Tibial nerve (tissue), 4 donors: Measurements from ENCODE around the gene DDX59. TPM values are rescaled to one million over a fixed set of nuclear protein-coding genes. Genes with fewer than 3 reads are reported as not detected.

Source experiments
- DNase-seq, 2 donors: peaks; one replicate each; pipeline ENCODE4 v3.0.0-alpha.2; 2019; ENCODE audit warnings: low spot score in 2 of 2
- H3K27ac ChIP-seq, 4 donors: fragments of 200-600 bp; sonication (generic) in 3 of 4; one replicate each; pipeline ENCODE4 v1.5.1; 2017 to 2019; ENCODE audit warnings: mild to moderate bottlenecking in 1 of 4
- H3K27me3 ChIP-seq, 2 donors: fragments of 200-600 bp; sonication (generic) in 1 of 2; one replicate each; pipeline versions ENCODE4 v1.5.1 to v1.6.0; 2017 to 2019
- H3K36me3 ChIP-seq, 3 donors: fragments of 200-600 bp; sonication (generic); one replicate each; pipeline ENCODE4 v1.5.1; 2018 to 2019
- H3K4me1 ChIP-seq, 4 donors: fragments of 200-600 bp; sonication (generic) in 3 of 4; one replicate each; pipeline ENCODE4 v1.5.1; 2017 to 2019
- H3K4me3 ChIP-seq, 4 donors: fragments of 200-600 bp; sonication (generic) in 3 of 4; one replicate each; pipeline ENCODE4 v1.5.1; 2017 to 2019; ENCODE audit warnings: mild to moderate bottlenecking in 1 of 4, moderate library complexity in 1 of 4
- H3K9me3 ChIP-seq, 4 donors: fragments of 200-600 bp; sonication (generic) in 3 of 4; one replicate each; pipeline ENCODE4 v1.5.1; 2017 to 2019
- CTCF ChIP-seq, 5 experiments: fragments of 200-600 bp in 3 of 5; fragments of 450-650 bp in 2 of 5; sonication (generic) in 3 of 5; IDR thresholded peaks; one replicate each; pipeline ENCODE4 v1.5.1; 2016 to 2019; ENCODE audit warnings: antibody characterized with exemption in 5 of 5, mild to moderate bottlenecking in 3 of 5, moderate library complexity in 2 of 5
- EP300 ChIP-seq, 2 donors: sonication (generic); formaldehyde crosslinking; IDR thresholded peaks; one replicate each; pipeline ENCODE4 v1.6.1; 2017; ENCODE audit warnings: antibody characterized with exemption in 2 of 2, mild to moderate bottlenecking in 1 of 2
- POLR2A ChIP-seq, 2 donors: fragments of 450-650 bp; IDR thresholded peaks; one replicate each; pipeline ENCODE4 v1.6.1; 2017; ENCODE audit warnings: antibody characterized with exemption in 2 of 2, mild to moderate bottlenecking in 2 of 2, moderate library complexity in 2 of 2
- WGBS, 2 donors: methylation state at CpG; one replicate each; pipeline ENCODE4 v1.1.5; 2018; 5-methylcytosine and 5-hydroxymethylcytosine counted together
- total RNA-seq, 4 donors: library from RNA; depleted of rRNA; stranded (reverse); fragments of >200 nt; gene quantifications; one replicate each; pipeline ENCODE4 v1.1.0, GENCODE V29; 2016

DDX59 gene
- total RNA-seq, 4 donors from 2014 or later: 11.4 to 31.5 (median 18.5) TPM

GRCh38 chr1:200610846-200611245, 58.9 kb downstream of the DDX59 start:
- DNase-seq: no peak
- Histone ChIP-seq H3K27ac (no peak overlapping the region), H3K36me3 (no peaks in the 10 kb centered on the region), H3K4me1 (no peaks in the 10 kb centered on the region), H3K9me3 (no peaks in the 10 kb centered on the region), H3K27me3 (no peaks in the 10 kb centered on the region), H3K4me3 (no peak overlapping the region)
- 54 to 55% methylated on average over 2 of the region's 2 CpGs for WGBS, 2 donors
- TF ChIP-seq EP300 (IDR thresholded peaks at IDR 0.05) (no peak), POLR2A (IDR thresholded peaks at IDR 0.05) (no peak), CTCF (IDR thresholded peaks at IDR 0.05) (no peak)

GRCh38 chr1:200602632-200603031, 67.1 kb downstream of the DDX59 start:
- no peaks in the 10 kb centered on the region for H3K36me3 ChIP-seq
- H3K9me3 ChIP-seq: no peaks in the 10 kb centered on the region
- no peaks in the 10 kb centered on the region for H3K27me3 ChIP-seq
- 91 to 94% methylated on average over 1 of the region's 1 CpG for WGBS, 2 donors
- no peaks in the 10 kb centered on the region for H3K4me1 ChIP-seq
- DNase-seq: no peak
- no peak overlapping the region for H3K4me3 ChIP-seq
- no peak overlapping the region for H3K27ac ChIP-seq
- TF ChIP-seq POLR2A (IDR thresholded peaks at IDR 0.05) (no peak), EP300 (IDR thresholded peaks at IDR 0.05) (no peak), CTCF (IDR thresholded peaks at IDR 0.05) (no peak)

Other genes with a start within 250 kb of the DDX59 start
- under 1 TPM in 2 of 4 donors, not detected in 2; 0.20 to 0.30 TPM for gene KIF14, start 49.2 kb downstream of the DDX59 start, total RNA-seq
- gene CAMSAP2, start 69.0 kb upstream of the DDX59 start, total RNA-seq: 10 to 100 TPM; 27.3 to 38.9 (median 31.6) TPM
- not detected for gene GPR25, start 203.1 kb upstream of the DDX59 start, total RNA-seq
- not detected for gene INAVA, start 225.0 kb upstream of the DDX59 start, total RNA-seq